HEK293 (cell line): ENCODE data around the gene ASTN2.

Experiments
- ZNF2 ChIP-seq: fragments of 450-650 bp; formaldehyde crosslinking; IDR thresholded peaks from 2 replicates; pipeline ENCODE4 v1.5.1; 2016; ENCODE audit warnings: missing biosample characterization, missing genetic modification characterization
- ZNF785 ChIP-seq: fragments of 450-650 bp; formaldehyde crosslinking; IDR thresholded peaks from 2 replicates; pipeline ENCODE4 v1.5.1; 2016; ENCODE audit warnings: missing biosample characterization, missing genetic modification characterization

DNA sequence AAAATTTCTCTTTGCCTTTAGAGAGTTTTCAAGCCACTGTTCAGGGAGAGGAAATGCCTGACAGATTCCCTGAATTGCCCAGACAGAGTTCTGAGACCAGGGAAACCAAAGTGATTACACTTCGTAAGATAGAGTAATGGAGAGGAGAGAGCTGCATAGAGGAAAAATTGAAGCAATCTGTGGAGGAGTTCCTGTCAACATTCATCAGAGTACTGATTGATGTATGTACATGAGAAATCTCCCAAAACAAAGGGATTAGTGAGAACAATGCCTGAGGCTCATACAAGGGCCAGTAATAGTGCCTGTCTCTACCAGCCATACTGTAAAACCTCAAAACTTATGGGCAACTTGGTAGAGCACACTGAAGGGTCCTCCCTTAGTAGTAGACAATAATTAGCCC is 806.8 kb downstream of the ASTN2 start:
- TF ChIP-seq ZNF2 (no peak), ZNF785 (tag by site-specific recombination) (no peak)
